ENCODE measurements around the gene CDK11A.
"Not testable (repeated sequence)": the region's sequence is repeated elsewhere in the genome, so short reads cannot be mapped to it uniquely, and the experiment has no call there.

Gene CDK11A

GRCh38 chr1:1754051-1754815 lies 30.1 kb upstream of the CDK11A start:
- no peak for DNase-seq

GRCh38 chr1:1753607-1754005 lies 29.4 kb upstream of the CDK11A start:
- DNase-seq: no peak

GRCh38 chr1:1752636-1753606 lies 28.8 kb upstream of the CDK11A start:
- no peak for DNase-seq

GRCh38 chr1:1752190-1752589 lies 28.0 kb upstream of the CDK11A start:
- DNase-seq: no peak

- not testable (repeated sequence) for DNase-seq
These were observed 25.8 kb upstream of the CDK11A start for GRCh38 chr1:1749941-1750340.

- DNase-seq: no peak
These were observed 24.6 kb upstream of the CDK11A start for GRCh38 chr1:1748686-1749321.

GRCh38 chr1:1746566-1746909 lies 22.4 kb upstream of the CDK11A start:
- not testable (repeated sequence) for DNase-seq

- peak; percentile 79 for DNase-seq
These were observed 21.8 kb upstream of the CDK11A start for GRCh38 chr1:1745651-1746565.

GRCh38 chr1:1742529-1742928 lies 18.4 kb upstream of the CDK11A start:
- not testable (repeated sequence) for DNase-seq

- DNase-seq: not testable (repeated sequence)
These were observed 16.9 kb upstream of the CDK11A start for GRCh38 chr1:1741013-1741412.

GRCh38 chr1:1738799-1739337 lies 14.7 kb upstream of the CDK11A start:
- DNase-seq: not testable (repeated sequence)

- not testable (repeated sequence) for DNase-seq
These were observed 13.8 kb upstream of the CDK11A start for GRCh38 chr1:1737675-1738590.

- DNase-seq: no peak
These were observed 8.2 kb upstream of the CDK11A start for GRCh38 chr1:1732381-1732780.

GRCh38 chr1:1730870-1731269 lies 6.7 kb upstream of the CDK11A start:
- no peak for DNase-seq

- DNase-seq: not testable (repeated sequence)
These were observed 6.1 kb upstream of the CDK11A start for GRCh38 chr1:1730230-1730629.

GRCh38 chr1:1729116-1729816 lies 5.1 kb upstream of the CDK11A start:
- DNase-seq: not testable (repeated sequence)

- not testable (repeated sequence) for DNase-seq
These were observed 4.3 kb upstream of the CDK11A start for GRCh38 chr1:1728308-1729005.

- DNase-seq: not testable (repeated sequence)
These were observed 3.0 kb upstream of the CDK11A start for GRCh38 chr1:1727131-1727651.

GRCh38 chr1:1726088-1726487 lies 1.9 kb upstream of the CDK11A start:
- not testable (repeated sequence) for DNase-seq
